GM23338 (cell line): Measurements from ENCODE around the gene ZNF516. TPM values are rescaled to one million over a fixed set of nuclear protein-coding genes. Genes with fewer than 3 reads are reported as not detected.

ENCODE experiments used
- ATAC-seq: fragments of 200-7000 bp; cut with Tn5 transposase; 3 replicates; pipeline ENCODE4 v1.9.1; 2020
- DNase-seq: peaks from one replicate; pipeline ENCODE4 v3.0.0-alpha.2; 2015; ENCODE audit warnings: low spot score
- H2AFZ ChIP-seq: fragments of 200-600 bp; sonication (generic); 2 replicates; pipeline ENCODE4 v1.8.0; 2016; ENCODE audit warnings: antibody characterized with exemption, mild to moderate bottlenecking, moderate library complexity
- H3F3A ChIP-seq: fragments of 200-600 bp; sonication (generic); replicated peaks from 2 replicates; pipeline ENCODE4 v1.8.0; 2017; ENCODE audit warnings: antibody characterized with exemption, mixed run types, low read depth
- H3K27ac ChIP-seq: fragments of 200-600 bp; sonication (generic); 2 replicates; pipeline ENCODE4 v1.6.1; 2016; ENCODE audit warnings: low read depth
- H3K27me3 ChIP-seq: fragments of 200-600 bp; sonication (generic); 2 replicates; pipeline ENCODE4 v1.8.0; 2016; ENCODE audit warnings: mild to moderate bottlenecking, mixed run types, moderate library complexity; ENCODE audit not compliant: insufficient read depth
- H3K36me3 ChIP-seq: fragments of 200-600 bp; sonication (generic); 2 replicates; pipeline ENCODE4 v1.8.0; 2016; ENCODE audit warnings: mild to moderate bottlenecking; ENCODE audit not compliant: insufficient read depth
- H3K4me1 ChIP-seq: fragments of 200-600 bp; sonication (generic); 2 replicates; pipeline ENCODE4 v1.8.0; 2016; ENCODE audit warnings: mild to moderate bottlenecking, moderate library complexity; ENCODE audit not compliant: insufficient read depth
- H3K4me2 ChIP-seq: fragments of 200-600 bp; sonication (generic); 2 replicates; pipeline ENCODE4 v1.7.1; 2017; ENCODE audit warnings: mixed run types
- H3K4me3 ChIP-seq: fragments of 200-600 bp; sonication (generic); 2 replicates; pipeline ENCODE4 v1.6.1; 2016; ENCODE audit warnings: mixed run types
- H3K79me2 ChIP-seq: fragments of 200-600 bp; sonication (generic); replicated peaks from 2 replicates; pipeline ENCODE4 v1.8.0; 2017; ENCODE audit warnings: mild to moderate bottlenecking; ENCODE audit not compliant: insufficient read depth
- H3K9me2 ChIP-seq: fragments of 200-600 bp; sonication (generic); 2 replicates; pipeline ENCODE4 v1.8.0; 2017; ENCODE audit not compliant: insufficient read depth
- H4K20me1 ChIP-seq: fragments of 200-600 bp; sonication (generic); replicated peaks from 2 replicates; pipeline ENCODE4 v1.8.0; 2017; ENCODE audit warnings: mild to moderate bottlenecking; ENCODE audit not compliant: insufficient read depth
- H3K27ac Mint-ChIP-seq: 2 replicates; pipeline ENCODE4 v1.8.0; 2020; ENCODE audit warnings: inconsistent platforms, mild to moderate bottlenecking, moderate library complexity, mixed read lengths
- H3K27me3 Mint-ChIP-seq: 3 replicates; pipeline ENCODE4 v1.8.0; 2022; ENCODE audit warnings: low read depth, mild to moderate bottlenecking, moderate library complexity, mixed read lengths, inconsistent platforms; ENCODE audit not compliant: insufficient read depth, poor library complexity
- H3K36me3 Mint-ChIP-seq: 3 replicates; pipeline ENCODE4 v1.8.0; 2021; ENCODE audit warnings: low read depth, mild to moderate bottlenecking, inconsistent platforms, moderate library complexity, mixed read lengths
- H3K4me1 Mint-ChIP-seq: 3 replicates; pipeline ENCODE4 v1.8.0; 2020; ENCODE audit warnings: mild to moderate bottlenecking, inconsistent platforms, mixed read lengths
- H3K4me3 Mint-ChIP-seq: 3 replicates; pipeline ENCODE4 v1.8.0; 2021; ENCODE audit warnings: moderate library complexity, mild to moderate bottlenecking, inconsistent platforms, mixed read lengths
- H3K9me3 Mint-ChIP-seq: 3 replicates; pipeline ENCODE4 v1.8.0; 2020; ENCODE audit warnings: moderate library complexity, mild to moderate bottlenecking, inconsistent platforms, mixed read lengths
- CREB1 ChIP-seq: fragments of 250-450 bp; sonication (Bioruptor Pico); IDR thresholded peaks from 2 replicates; pipeline ENCODE4 v1.5.0; 2020; ENCODE audit warnings: low read depth, mild to moderate bottlenecking, moderate library complexity
- EZH2 ChIP-seq: fragments of 200-600 bp; sonication (generic); IDR thresholded peaks from one replicate; pipeline ENCODE4 v1.8.0; 2017; ENCODE audit warnings: antibody characterized with exemption, mild to moderate bottlenecking, low read depth; ENCODE audit not compliant: unreplicated experiment
- JUNB ChIP-seq: IDR thresholded peaks from one replicate; pipeline ENCODE4 v1.6.1; 2016; ENCODE audit warnings: antibody characterized with exemption; ENCODE audit not compliant: unreplicated experiment
- STAT1 ChIP-seq: IDR thresholded peaks from one replicate; pipeline ENCODE4 v1.6.1; 2016; ENCODE audit warnings: antibody characterized with exemption; ENCODE audit not compliant: unreplicated experiment
- ZNF114 ChIP-seq: fragments of 250-450 bp; sonication (Bioruptor Pico); IDR thresholded peaks from 2 replicates; pipeline ENCODE4 v1.5.0; 2020; ENCODE audit warnings: mild to moderate bottlenecking, moderate library complexity
- ZNF331 ChIP-seq: fragments of 250-450 bp; sonication (Bioruptor Pico); IDR thresholded peaks from 2 replicates; pipeline ENCODE4 v1.5.0; 2020; ENCODE audit warnings: low read depth, mild to moderate bottlenecking, moderate library complexity
- ZNF462 ChIP-seq: fragments of 250-450 bp; sonication (Bioruptor Pico); IDR thresholded peaks from 2 replicates; pipeline ENCODE4 v1.5.0; 2020; ENCODE audit warnings: mild to moderate bottlenecking, moderate library complexity
- polyA plus RNA-seq: library from polyadenylated mRNA; unstranded; fragments of >200 nt; fragmentation: Nextera tagmentation; extraction: Ambion mirVana; gene quantifications from 2 replicates; pipeline ENCODE4 v1.2.1, GENCODE V29; 2016
- total RNA-seq: library from RNA; depleted of rRNA; stranded (reverse); fragments of >200 nt; shearing (Covaris generic); gene quantifications from 2 replicates; pipeline ENCODE4 v1.2.3, GENCODE V29; 2014

Gene ZNF516
- total and polyA plus RNA-seq, 2 experiments from 2014 or later: 11.9 to 24.2 TPM

DNA sequence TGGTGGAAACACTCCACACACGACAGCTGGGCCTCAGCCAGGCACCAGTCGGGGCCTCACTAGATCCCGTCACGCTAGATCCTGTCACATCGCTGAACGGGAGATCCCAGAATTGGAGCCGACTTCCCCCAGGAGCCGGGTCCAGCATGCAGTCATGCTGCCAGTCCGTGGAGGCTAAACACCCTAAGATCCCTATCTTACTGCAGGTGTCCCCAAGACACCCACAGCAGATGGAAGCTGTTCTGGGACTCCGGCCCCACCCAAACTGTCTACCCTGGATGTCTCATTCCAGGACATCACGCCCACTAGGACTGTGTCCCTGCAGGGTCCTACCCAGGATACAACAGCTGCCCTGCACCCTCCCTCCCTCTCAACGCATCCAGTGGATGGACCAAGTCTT is 23.4 kb downstream of the ZNF516 start (continued):
- TF ChIP-seq ZNF462 (CRISPR knock-in tag): no peak
- TF ChIP-seq EZH2: no peak
- no peak for TF ChIP-seq ZNF114 (CRISPR knock-in tag)
- no peak for TF ChIP-seq JUNB
- TF ChIP-seq CREB1: no peak
- no peak for TF ChIP-seq ZNF331 (CRISPR knock-in tag)

- no peak overlapping the region for H3K4me2 ChIP-seq
- no peak overlapping the region for H3K4me3 ChIP-seq
- Mint-ChIP-seq H3K4me3 (no peak overlapping the region), H3K27me3 (peaks cover 9% of the 10 kb centered on the region), H3K36me3 (peaks cover 5% of the 10 kb centered on the region; the same call in 1 of the 3 replicates), H3K4me1 (peaks cover 12% of the 10 kb centered on the region; the same call in 2 of the 3 replicates), H3K9me3 (no peaks in the 10 kb centered on the region), H3K27ac (no peak overlapping the region)
- H4K20me1 ChIP-seq: 0 out of 2 replicates have a peak, but pooled peaks cover 6% of the 10 kb centered on the region
- DNase-seq (no peak), ATAC-seq (no peak)
- no peak overlapping the region for H2AFZ ChIP-seq
- no peak overlapping the region for H3K27ac ChIP-seq
- no peaks in the 10 kb centered on the region for H3F3A ChIP-seq
- no peaks in the 10 kb centered on the region for H3K36me3 ChIP-seq
- no peaks in the 10 kb centered on the region for H3K4me1 ChIP-seq
- no peaks in the 10 kb centered on the region for H3K9me2 ChIP-seq
- TF ChIP-seq STAT1: no peak
- no peak for TF ChIP-seq EZH2
- no peak for TF ChIP-seq CREB1
- H3K27me3 ChIP-seq: no peaks in the 10 kb centered on the region
- peaks cover 25% of the 10 kb centered on the region; the same call in 1 of the 2 replicates for H3K79me2 ChIP-seq
Measured at GRCh38 chr18:76468345-76469304, 26.4 kb downstream of the ZNF516 start.
